Neuron (in vitro differentiated cells): ENCODE data around the gene TM4SF4.
A peak's percentile ranks its signal among the peaks of the same experiment; 100 is the strongest.

Source experiments
- H2AFZ ChIP-seq: one replicate; pipeline ENCODE4 v1.6.1; 2013; ENCODE audit warnings: low read depth, mild to moderate bottlenecking, inconsistent platforms, low read length, moderate library complexity
- H3K27me3 ChIP-seq: one replicate; pipeline ENCODE4 v1.6.1; 2013; ENCODE audit warnings: low read length; ENCODE audit not compliant: insufficient read depth
- H3K36me3 ChIP-seq: one replicate; pipeline ENCODE4 v1.6.1; 2013; ENCODE audit warnings: low read length; ENCODE audit not compliant: insufficient read depth
- H3K4me1 ChIP-seq: one replicate; pipeline ENCODE4 v1.6.1; 2013; ENCODE audit warnings: low read length; ENCODE audit not compliant: insufficient read depth
- H3K4me3 ChIP-seq: 2 replicates; pipeline ENCODE4 v1.5.1; 2013; ENCODE audit warnings: mild to moderate bottlenecking, low read length, moderate library complexity
- H3K9me3 ChIP-seq: one replicate; pipeline ENCODE4 v1.6.1; 2013; ENCODE audit warnings: low read length

The TM4SF4 gene

DNA sequence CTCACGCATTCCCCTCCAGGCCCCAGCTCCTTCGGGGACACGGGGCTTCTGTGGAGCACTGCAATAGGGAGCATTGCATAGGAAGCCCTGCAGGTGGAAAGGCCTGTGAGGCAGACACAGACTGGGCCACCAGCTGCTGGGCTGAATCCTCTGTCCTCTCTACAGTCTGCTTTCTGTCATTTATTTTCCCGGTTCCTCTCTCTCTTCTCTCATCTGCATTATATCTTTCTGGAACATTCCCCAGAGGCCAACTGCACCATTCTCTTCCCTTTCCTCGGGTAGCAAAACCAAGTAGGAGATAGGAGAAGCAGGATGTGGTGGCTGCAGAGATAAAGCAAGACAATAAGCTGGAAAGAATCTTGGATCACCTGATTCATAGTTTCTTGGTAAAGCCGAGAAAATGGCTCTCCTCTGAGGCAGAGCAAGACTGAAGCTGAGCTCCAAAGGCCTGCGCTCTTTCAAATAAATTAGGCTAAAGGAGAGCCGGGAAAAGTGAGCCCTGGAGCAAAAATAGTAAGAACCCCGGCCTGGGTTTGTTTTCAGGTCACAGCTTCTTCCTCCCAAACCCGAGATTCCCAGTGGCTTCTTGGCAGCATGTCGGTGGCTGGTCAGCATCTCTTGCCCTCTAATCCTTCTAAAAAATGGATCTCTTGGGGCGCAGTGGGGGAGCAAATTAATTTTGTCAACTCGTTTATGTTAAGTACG is 5.3 kb downstream of the TM4SF4 start:
- no peaks in the 10 kb centered on the region for H3K4me1 ChIP-seq
- no peaks in the 10 kb centered on the region for H3K36me3 ChIP-seq

DNA sequence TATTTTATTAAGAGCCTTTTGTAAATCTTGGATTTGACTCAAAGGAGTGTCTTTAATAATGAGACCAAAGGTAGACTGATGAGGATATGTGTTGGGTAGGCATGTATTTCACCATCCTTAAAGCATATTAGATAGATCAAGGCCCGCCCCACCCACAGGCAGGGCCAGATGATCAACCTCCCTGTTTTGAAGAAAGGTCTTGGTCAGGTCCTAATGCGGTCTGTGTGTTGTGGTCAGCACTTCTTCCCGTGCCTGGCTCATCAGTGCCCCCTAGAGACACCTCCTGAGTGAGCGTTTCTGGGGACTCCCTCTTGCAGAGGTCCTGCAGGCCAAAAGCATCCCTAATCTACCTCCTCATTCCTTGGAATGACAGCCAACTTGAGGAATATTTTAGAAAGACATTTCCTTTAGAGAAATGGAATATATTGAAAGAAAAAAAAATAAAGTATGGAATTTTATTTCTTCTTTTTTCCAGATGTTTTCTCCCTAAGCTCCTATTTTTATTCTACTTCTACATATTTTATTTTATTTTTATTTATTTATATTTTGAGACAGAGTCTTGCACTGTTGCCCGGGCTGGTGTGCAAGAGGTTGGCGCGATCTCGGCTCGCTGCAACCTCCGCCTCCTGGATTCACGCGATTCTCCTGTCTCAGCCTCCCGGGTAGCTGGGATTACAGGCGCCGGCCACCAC is 6.0 kb downstream of the TM4SF4 start:
- Histone ChIP-seq H2AFZ (peak overlapping the region; percentile 71), H3K4me3 (no peak overlapping the region), H3K27me3 (no peaks in the 10 kb centered on the region), H3K4me1 (no peaks in the 10 kb centered on the region), H3K9me3 (no peaks in the 10 kb centered on the region), H3K36me3 (no peaks in the 10 kb centered on the region)

More for the DNA sequence above, 5.3 kb downstream of the TM4SF4 start:
- H3K27me3 ChIP-seq = no peaks in the 10 kb centered on the region
- H2AFZ ChIP-seq = peak overlapping the region; percentile 71
- H3K4me3 ChIP-seq = no peak overlapping the region
- H3K9me3 ChIP-seq = no peaks in the 10 kb centered on the region

DNA sequence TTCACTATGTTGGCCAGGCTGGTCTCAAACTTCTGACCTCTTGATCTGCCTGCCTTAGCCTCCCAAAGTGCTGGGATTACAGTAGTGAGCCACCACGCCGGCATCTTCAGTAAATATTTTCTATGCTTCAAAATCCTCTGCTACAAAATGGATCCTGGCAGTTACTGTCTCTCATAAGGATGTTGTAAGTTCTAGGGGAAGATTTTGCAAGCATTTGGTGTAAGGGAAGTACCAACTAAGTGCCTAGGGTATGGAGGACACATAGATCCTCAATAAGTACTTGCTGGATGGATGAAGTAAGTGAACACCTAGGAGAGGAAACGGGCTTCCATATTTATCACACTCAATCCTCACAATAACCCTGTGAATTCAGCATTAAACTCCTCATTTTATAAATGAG is 6.6 kb downstream of the TM4SF4 start:
- H3K4me1 ChIP-seq = no peaks in the 10 kb centered on the region
- H3K4me3 ChIP-seq = no peak overlapping the region
- no peak overlapping the region for H2AFZ ChIP-seq
- no peaks in the 10 kb centered on the region for H3K27me3 ChIP-seq
- no peaks in the 10 kb centered on the region for H3K9me3 ChIP-seq
- no peaks in the 10 kb centered on the region for H3K36me3 ChIP-seq

DNA sequence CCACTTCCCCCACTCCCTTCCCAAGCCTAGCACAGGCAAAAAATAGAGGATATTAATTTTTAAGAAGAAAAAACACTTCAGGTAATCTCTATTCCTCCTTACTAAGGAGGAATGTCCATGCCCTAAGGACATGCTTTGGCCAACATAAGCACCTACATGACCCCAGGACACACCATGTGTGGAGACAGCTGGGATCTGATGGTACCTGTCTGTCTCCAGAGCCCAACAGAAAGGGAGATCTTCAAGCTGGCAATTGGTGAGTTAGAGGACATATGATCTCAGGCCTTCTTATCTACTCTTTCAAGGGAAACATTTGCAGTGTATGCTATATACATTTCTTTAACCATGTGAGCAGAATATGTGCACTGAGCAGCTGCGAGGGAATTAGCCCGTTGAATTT is 7.0 kb downstream of the TM4SF4 start:
- no peak overlapping the region for H2AFZ ChIP-seq
- no peaks in the 10 kb centered on the region for H3K27me3 ChIP-seq
- no peaks in the 10 kb centered on the region for H3K36me3 ChIP-seq
- no peaks in the 10 kb centered on the region for H3K4me1 ChIP-seq
- H3K9me3 ChIP-seq = no peaks in the 10 kb centered on the region
- H3K4me3 ChIP-seq = no peak overlapping the region

DNA sequence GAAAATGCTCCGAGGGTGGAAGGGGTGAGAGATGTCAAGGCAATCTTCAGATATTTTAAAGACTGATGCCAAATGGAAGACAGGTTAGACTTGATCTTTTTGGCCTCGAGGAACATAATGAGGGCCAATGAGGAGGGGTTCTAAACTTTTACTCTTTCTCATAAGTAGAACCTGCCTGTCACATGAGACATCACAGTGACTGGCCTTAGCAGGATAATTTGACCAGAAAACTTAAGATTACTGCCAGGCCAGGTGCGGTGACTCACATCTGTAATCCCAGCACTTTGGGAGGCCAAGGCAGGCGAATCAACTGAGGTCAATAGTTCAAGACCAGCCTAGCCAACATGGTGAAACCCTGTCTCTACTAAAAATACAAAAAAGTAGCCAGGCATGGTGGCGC is 12.2 kb downstream of the TM4SF4 start:
- H3K9me3 ChIP-seq = no peaks in the 10 kb centered on the region
- no peaks in the 10 kb centered on the region for H3K36me3 ChIP-seq
- no peaks in the 10 kb centered on the region for H3K27me3 ChIP-seq
- H2AFZ ChIP-seq = no peak overlapping the region
- H3K4me1 ChIP-seq = no peaks in the 10 kb centered on the region
- H3K4me3 ChIP-seq = no peak overlapping the region

DNA sequence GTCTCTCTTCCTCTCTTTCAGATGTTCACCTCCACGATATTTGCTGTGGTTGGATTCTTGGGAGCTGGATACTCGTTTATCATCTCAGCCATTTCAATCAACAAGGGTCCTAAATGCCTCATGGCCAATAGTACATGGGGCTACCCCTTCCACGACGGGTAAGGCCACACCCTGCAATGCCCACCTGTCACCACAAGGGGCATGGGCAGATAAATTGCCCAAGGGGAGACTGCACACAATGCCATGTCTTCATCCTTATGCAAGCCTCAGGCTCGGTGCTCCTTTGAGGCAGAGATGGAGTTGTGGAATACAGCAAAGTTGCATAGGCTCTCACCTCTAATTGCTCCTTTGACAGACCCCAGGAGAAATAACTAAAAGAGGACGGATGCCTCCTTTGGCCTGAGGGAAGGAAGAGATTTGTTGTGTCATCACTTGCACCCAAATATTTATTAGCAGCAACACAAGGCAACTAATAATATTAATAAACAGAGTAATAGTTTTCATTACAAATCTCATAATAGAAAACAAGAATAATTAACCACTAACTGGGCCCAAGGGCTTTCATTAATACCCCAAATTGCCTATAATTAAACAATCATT is 13.2 kb downstream of the TM4SF4 start:
- Histone ChIP-seq H3K4me3 (no peak overlapping the region), H3K4me1 (no peaks in the 10 kb centered on the region), H2AFZ (no peak overlapping the region), H3K36me3 (no peaks in the 10 kb centered on the region), H3K9me3 (no peaks in the 10 kb centered on the region), H3K27me3 (peaks cover 4% of the 10 kb centered on the region)

DNA sequence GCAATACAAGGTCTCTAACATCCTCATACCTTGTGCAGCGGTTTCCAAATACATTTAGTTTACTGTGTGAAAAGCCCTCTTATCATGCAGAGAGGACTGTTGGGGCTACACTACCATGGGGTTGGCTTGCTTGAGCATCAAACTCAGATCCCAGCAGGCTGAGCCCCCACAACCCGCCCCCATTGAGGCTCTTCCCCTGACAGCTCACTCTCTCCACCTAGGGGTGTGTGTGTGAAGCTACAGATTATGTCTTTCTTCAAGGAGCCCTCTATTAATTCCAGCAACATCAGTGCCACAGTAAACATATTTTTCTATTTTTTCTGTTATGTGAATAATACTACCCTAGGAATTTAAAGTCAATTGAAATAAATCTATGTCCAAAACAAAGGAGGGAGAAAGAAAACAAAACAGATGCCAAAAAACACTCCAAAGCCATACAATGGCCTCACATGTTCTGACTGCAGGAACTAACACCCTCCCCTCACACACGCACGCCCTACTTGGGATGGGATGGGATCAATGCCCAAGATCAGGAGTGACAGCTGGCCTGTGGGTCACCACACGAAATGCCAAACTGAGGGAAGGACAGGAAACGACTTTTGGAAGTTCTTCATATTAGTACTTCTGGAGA is 14.7 kb downstream of the TM4SF4 start:
- Histone ChIP-seq H3K27me3 (peaks cover 6% of the 10 kb centered on the region), H3K9me3 (no peaks in the 10 kb centered on the region), H3K4me3 (no peak overlapping the region), H3K36me3 (no peaks in the 10 kb centered on the region), H3K4me1 (no peaks in the 10 kb centered on the region), H2AFZ (no peak overlapping the region)

DNA sequence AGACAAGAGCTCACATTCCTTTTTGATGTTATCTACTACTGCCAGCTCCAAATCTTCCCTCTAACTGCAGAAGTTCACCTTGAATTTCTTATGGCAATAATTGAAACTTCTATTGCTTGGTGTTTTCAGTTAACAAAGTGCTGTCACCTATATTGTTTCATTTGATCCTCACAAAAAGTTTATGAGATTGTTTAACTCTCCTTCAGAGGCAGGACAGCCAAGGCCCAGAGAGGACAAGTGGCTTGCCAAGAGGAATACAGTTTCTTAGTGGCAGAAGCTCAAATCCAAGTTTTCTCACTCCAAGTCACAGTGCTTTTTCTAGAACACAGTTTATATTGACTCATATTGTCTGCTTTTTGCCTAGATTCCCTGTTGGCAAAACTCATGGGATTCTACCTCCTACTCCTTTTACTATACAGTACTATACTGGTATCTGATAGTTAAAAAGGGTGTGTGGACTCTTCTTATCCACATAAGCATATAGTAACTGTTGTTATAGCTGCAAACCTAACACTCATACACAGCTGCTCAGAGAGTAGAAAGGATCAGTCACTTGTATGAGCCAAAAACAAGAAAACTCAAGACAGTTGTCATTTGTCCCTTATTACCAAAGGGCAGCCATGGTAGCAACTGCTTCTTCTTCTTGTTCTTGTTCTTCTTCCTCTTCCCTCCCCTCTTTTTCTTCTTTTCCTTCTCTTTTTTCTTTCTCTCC is 15.9 kb downstream of the TM4SF4 start:
- Histone ChIP-seq H3K4me3 (no peak overlapping the region), H2AFZ (no peak overlapping the region), H3K9me3 (no peaks in the 10 kb centered on the region), H3K36me3 (no peaks in the 10 kb centered on the region), H3K27me3 (peaks cover 6% of the 10 kb centered on the region), H3K4me1 (no peaks in the 10 kb centered on the region)

DNA sequence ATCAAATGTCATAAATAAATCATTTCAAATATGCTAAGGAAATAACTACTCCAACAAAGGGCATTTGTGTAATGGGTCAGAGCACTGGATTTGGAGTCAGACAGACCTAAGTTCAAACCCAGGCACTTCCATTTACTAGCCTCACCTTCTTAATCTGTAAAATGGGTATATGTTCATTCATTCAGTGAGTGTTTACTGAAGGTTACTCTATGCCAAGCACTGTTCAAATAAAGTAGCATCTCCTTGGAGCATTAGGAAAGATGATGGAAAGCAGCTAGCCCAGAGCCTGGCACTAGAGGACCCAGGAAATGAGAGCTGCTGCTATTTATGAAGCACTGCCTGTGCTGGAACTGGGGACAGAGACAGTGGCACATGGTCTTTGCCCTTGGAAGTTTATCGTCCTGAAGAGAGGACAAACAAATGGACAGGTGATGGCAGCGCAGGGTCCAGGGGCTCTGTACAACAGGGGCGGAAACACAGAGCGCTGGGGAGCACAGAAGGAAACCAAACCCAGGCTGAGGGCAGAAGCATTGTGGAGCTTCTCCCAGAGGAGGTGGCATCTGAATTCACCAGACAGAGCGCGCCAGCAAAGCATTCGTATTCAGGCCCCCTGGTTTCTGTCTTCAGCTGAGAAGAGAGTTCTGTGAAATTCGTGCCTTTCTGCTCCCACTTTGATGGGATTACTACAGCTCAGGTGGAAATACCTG is 19.0 kb downstream of the TM4SF4 start:
- Histone ChIP-seq H3K9me3 (no peaks in the 10 kb centered on the region), H3K27me3 (peaks cover 6% of the 10 kb centered on the region), H3K36me3 (no peaks in the 10 kb centered on the region), H3K4me3 (no peak overlapping the region), H3K4me1 (no peaks in the 10 kb centered on the region), H2AFZ (no peak overlapping the region)

DNA sequence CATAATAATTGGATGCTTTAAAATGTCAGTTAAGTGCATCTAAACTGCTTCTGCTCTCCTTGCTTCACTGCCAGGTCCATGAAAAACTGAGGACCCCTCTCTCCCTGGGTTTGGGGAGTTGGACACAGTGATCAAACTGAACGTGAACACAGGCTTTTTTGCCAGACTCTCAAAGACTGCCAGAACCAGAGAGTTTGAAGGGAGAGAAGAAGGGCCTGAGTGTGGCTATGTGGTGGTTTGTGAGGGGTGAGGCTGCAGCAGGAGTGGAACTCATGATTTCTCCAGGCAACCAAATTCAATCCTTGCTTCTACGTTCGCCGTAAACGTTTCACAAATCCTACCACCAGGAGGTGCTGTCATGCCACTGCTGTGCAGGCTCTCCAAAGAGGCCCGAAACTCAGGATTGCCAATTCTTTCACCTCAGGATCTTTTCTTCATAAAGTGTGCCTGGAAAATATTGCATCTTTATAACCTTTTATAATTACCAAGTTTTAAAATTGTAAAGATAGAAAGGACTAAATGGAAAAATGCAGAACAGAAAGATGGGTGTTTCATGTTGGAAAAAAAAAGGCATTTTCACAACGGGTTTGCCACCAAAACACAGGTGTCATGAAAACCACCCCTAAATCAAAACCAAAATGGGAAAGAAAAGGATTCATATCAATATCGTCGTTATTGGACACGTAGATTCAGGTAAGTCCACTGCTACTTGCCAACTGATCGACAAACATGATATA is 19.7 kb downstream of the TM4SF4 start:
- H3K27me3 ChIP-seq = peaks cover 6% of the 10 kb centered on the region
- H3K9me3 ChIP-seq = no peaks in the 10 kb centered on the region
- no peaks in the 10 kb centered on the region for H3K4me1 ChIP-seq
- no peak overlapping the region for H2AFZ ChIP-seq
- no peaks in the 10 kb centered on the region for H3K36me3 ChIP-seq
- no peak overlapping the region for H3K4me3 ChIP-seq

DNA sequence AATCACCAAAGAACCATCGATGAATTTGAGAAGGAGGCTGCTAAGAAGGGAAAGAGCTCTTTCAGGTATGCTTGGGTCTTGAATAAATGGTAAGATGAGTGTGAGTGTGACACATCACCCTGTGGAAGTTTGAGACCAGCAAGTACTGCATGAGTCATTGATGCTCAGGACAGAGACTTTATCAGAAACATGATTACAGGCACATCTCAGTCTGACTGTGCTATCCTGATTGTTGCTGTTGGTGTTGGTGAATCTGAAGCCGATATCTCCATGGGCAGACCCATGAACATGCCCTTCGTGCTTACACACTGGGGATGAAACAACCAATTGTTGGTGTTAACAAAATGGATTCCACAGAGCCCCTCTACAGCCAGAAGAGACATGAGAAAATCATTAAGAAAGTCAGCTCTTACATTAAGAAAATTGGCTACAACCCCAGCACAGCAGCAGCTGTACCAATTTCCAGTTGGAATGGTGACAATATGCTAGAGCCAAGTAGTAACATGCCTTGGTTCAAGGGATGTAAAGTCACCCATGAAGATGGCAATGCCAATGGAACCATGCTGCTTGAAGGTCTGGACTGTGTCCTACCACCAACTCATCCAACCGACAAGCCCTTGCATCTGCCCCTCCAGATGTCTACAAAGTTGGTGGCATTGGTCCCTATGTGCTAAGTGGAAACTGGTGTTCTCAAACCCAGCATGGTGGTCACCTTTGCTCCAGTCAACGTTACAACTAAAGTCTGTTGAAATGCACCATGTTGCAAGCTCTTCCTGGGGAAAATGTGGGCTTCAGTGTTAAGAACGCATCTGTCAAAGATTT is 20.5 kb downstream of the TM4SF4 start:
- no peak overlapping the region for H3K4me3 ChIP-seq
- H2AFZ ChIP-seq = no peak overlapping the region
- no peaks in the 10 kb centered on the region for H3K9me3 ChIP-seq
- no peaks in the 10 kb centered on the region for H3K36me3 ChIP-seq
- H3K4me1 ChIP-seq = no peaks in the 10 kb centered on the region
- H3K27me3 ChIP-seq = peaks cover 6% of the 10 kb centered on the region
